ENCODE data around the gene DUSP21. TPM values are rescaled to one million over a fixed set of nuclear protein-coding genes. Genes with fewer than 3 reads are reported as not detected.
"Not testable (repeated sequence)": the region's sequence is repeated elsewhere in the genome, so short reads cannot be mapped to it uniquely, and the experiment has no call there.

Gene DUSP21
- total and polyA plus RNA-seq, 2 donors (not counting 1 experiment from before 2014, with no cell fraction given), result not detected

GRCh38 chrX:44889824-44890223 lies 46.0 kb downstream of the DUSP21 start:
- no CpG with 5 or more reads among the region's 1 CpG for WGBS (ENCODE audit: insufficient coverage)
- CTCF ChIA-PET, result no interaction called here

GRCh38 chrX:44890247-44890646 lies 46.4 kb downstream of the DUSP21 start:
- no peak overlapping the region for H3K9ac ChIP-seq (ENCODE audit: low read length)
- peaks cover 65% of the 10 kb centered on the region for H4K20me1 ChIP-seq (ENCODE audit: control insufficient read depth, insufficient read depth, low read length, poor library complexity, severe bottlenecking)
- no peaks in the 10 kb centered on the region for H3K27me3 ChIP-seq (replicated peaks in 1 of 4; ENCODE audit: control extremely low read depth in 1 of 4, control insufficient read depth in 3 of 4, insufficient read depth in 4 of 4, low read length in 3 of 4)
- H3K27me3 Mint-ChIP-seq, result no peaks in the 10 kb centered on the region
- peaks cover 0 to 10% (median 0%) of the 10 kb centered on the region in 3 donors for H3K9me3 ChIP-seq (ENCODE audit: control extremely low read depth in 1 of 3, control insufficient read depth in 2 of 3, insufficient read depth in 1 of 3, low read length in 2 of 3)
- no peak for ATAC-seq (ENCODE audit: low read depth)
- peaks cover 48% of the 10 kb centered on the region for H3K4me1 Mint-ChIP-seq
- intact Hi-C loops (cut with micrococcal nuclease), result no loop called here
- ChIA-PET POLR2A (no interaction called here), CTCF (no interaction called here)
- H3K27ac Mint-ChIP-seq, result no peak overlapping the region
- H3K36me3 ChIP-seq (replicated peaks in 1 of 2; ENCODE audit: control extremely low read depth in 1 of 2, control insufficient read depth in 1 of 2, extremely low read depth in 1 of 2, insufficient read depth in 2 of 2, low read length in 1 of 2), result no peaks in the 10 kb centered on the region
- H3K79me2 ChIP-seq (ENCODE audit: control insufficient read depth, insufficient read depth, low read length), result peaks cover 98% of the 10 kb centered on the region
- peak overlapping the region; percentile 30 for H3K4me2 ChIP-seq (replicated peaks; ENCODE audit: low read depth, low read length, poor library complexity, severe bottlenecking)
- H3K27ac ChIP-seq (ENCODE audit: low read length in 2 of 2), result no peak overlapping the region
- no peak overlapping the region for H3K4me3 ChIP-seq (ENCODE audit: control extremely low read depth in 1 of 5, extremely low read depth in 1 of 5, insufficient read depth in 1 of 5, low read depth in 2 of 5, low read length in 4 of 5)
- WGBS (ENCODE audit: insufficient coverage), result no CpG with 5 or more reads among the region's 3 CpGs
- H3K9me3 Mint-ChIP-seq (ENCODE audit: insufficient read depth), result peaks cover 3% of the 10 kb centered on the region
- DNase-seq, result no peak
- TF ChIP-seq EZH2 (IDR thresholded peaks at IDR 0.05; ENCODE audit: borderline replicate concordance, insufficient read depth, low read depth, low read length, poor library complexity, severe bottlenecking) (no peak), CTCF (IDR thresholded peaks at IDR 0.05) (no peak)
- peak overlapping the region; percentile 53 for H3K4me3 Mint-ChIP-seq
- H2AFZ ChIP-seq (ENCODE audit: insufficient read depth, low read depth, low read length, poor library complexity, severe bottlenecking), result no peak overlapping the region
- H3K4me1 ChIP-seq (ENCODE audit: control insufficient read depth in 2 of 2, insufficient read depth in 2 of 2, low read length in 2 of 2), result peaks cover 0 to 16% of the 10 kb centered on the region in 2 donors

More at GRCh38 chrX:44889824-44890223, 46.0 kb downstream of the DUSP21 start:
- Histone ChIP-seq H3K4me3 (ENCODE audit: control extremely low read depth in 1 of 5, extremely low read depth in 1 of 5, insufficient read depth in 1 of 5, low read depth in 2 of 5, low read length in 4 of 5) (no peak overlapping the region), H4K20me1 (ENCODE audit: control insufficient read depth, insufficient read depth, low read length, poor library complexity, severe bottlenecking) (peaks cover 68% of the 10 kb centered on the region), H3K4me2 (replicated peaks; ENCODE audit: low read depth, low read length, poor library complexity, severe bottlenecking) (peak overlapping the region; percentile 30), H3K27ac (ENCODE audit: low read length in 2 of 2) (no peak overlapping the region), H3K9ac (ENCODE audit: low read length) (no peak overlapping the region), H3K36me3 (replicated peaks in 1 of 2; ENCODE audit: control extremely low read depth in 1 of 2, control insufficient read depth in 1 of 2, extremely low read depth in 1 of 2, insufficient read depth in 2 of 2, low read length in 1 of 2) (no peaks in the 10 kb centered on the region), H2AFZ (ENCODE audit: insufficient read depth, low read depth, low read length, poor library complexity, severe bottlenecking) (no peak overlapping the region), H3K79me2 (ENCODE audit: control insufficient read depth, insufficient read depth, low read length) (peaks cover 99% of the 10 kb centered on the region), H3K9me3 (ENCODE audit: control extremely low read depth in 1 of 3, control insufficient read depth in 2 of 3, insufficient read depth in 1 of 3, low read length in 2 of 3) (peaks cover 0 to 7% (median 0%) of the 10 kb centered on the region in 3 donors), H3K4me1 (ENCODE audit: control insufficient read depth in 2 of 2, insufficient read depth in 2 of 2, low read length in 2 of 2) (peaks cover 0 to 20% of the 10 kb centered on the region in 2 donors), H3K27me3 (replicated peaks in 1 of 4; ENCODE audit: control extremely low read depth in 1 of 4, control insufficient read depth in 3 of 4, insufficient read depth in 4 of 4, low read length in 3 of 4) (no peaks in the 10 kb centered on the region)
- POLR2A ChIA-PET, result no interaction called here
- DNase-seq (no peak), ATAC-seq (ENCODE audit: low read depth) (no peak)
- Mint-ChIP-seq H3K9me3 (ENCODE audit: insufficient read depth) (peaks cover 3% of the 10 kb centered on the region), H3K4me1 (peaks cover 51% of the 10 kb centered on the region), H3K27ac (no peak overlapping the region), H3K27me3 (no peaks in the 10 kb centered on the region), H3K4me3 (peak overlapping the region; percentile 53)
- intact Hi-C loops (cut with micrococcal nuclease), result no loop called here
- TF ChIP-seq CTCF (IDR thresholded peaks at IDR 0.05) (no peak), EZH2 (IDR thresholded peaks at IDR 0.05; ENCODE audit: borderline replicate concordance, insufficient read depth, low read depth, low read length, poor library complexity, severe bottlenecking) (no peak)

GRCh38 chrX:44890687-44891086 lies 46.9 kb downstream of the DUSP21 start:
- peaks cover 98% of the 10 kb centered on the region for H3K79me2 ChIP-seq (ENCODE audit: control insufficient read depth, insufficient read depth, low read length)
- H3K4me2 ChIP-seq (replicated peaks; ENCODE audit: low read depth, low read length, poor library complexity, severe bottlenecking); H3K9ac ChIP-seq (ENCODE audit: low read length); H2AFZ ChIP-seq (ENCODE audit: insufficient read depth, low read depth, low read length, poor library complexity, severe bottlenecking); H3K27me3 Mint-ChIP-seq; H3K27me3 ChIP-seq (replicated peaks in 1 of 4; ENCODE audit: control extremely low read depth in 1 of 4, control insufficient read depth in 3 of 4, insufficient read depth in 4 of 4, low read length in 3 of 4); H3K9me3 Mint-ChIP-seq (ENCODE audit: insufficient read depth); H3K27ac ChIP-seq (ENCODE audit: low read length in 2 of 2); POLR2A ChIA-PET; H3K27ac Mint-ChIP-seq; H3K36me3 ChIP-seq (replicated peaks in 1 of 2; ENCODE audit: control extremely low read depth in 1 of 2, control insufficient read depth in 1 of 2, extremely low read depth in 1 of 2, insufficient read depth in 2 of 2, low read length in 1 of 2); H3K4me3 ChIP-seq (ENCODE audit: control extremely low read depth in 1 of 5, extremely low read depth in 1 of 5, insufficient read depth in 1 of 5, low read depth in 2 of 5, low read length in 4 of 5); H3K4me3 Mint-ChIP-seq; intact Hi-C loops (cut with micrococcal nuclease); DNase-seq; CTCF ChIA-PET; ATAC-seq (ENCODE audit: low read depth): not testable (repeated sequence)
- H3K9me3 ChIP-seq (ENCODE audit: control extremely low read depth in 1 of 3, control insufficient read depth in 2 of 3, insufficient read depth in 1 of 3, low read length in 2 of 3), result peaks cover 0 to 10% (median 0%) of the 10 kb centered on the region in 3 donors
- WGBS (ENCODE audit: insufficient coverage), result no CpG with 5 or more reads among the region's 10 CpGs
- H4K20me1 ChIP-seq (ENCODE audit: control insufficient read depth, insufficient read depth, low read length, poor library complexity, severe bottlenecking), result peaks cover 62% of the 10 kb centered on the region
- peaks cover 0 to 16% of the 10 kb centered on the region in 2 donors for H3K4me1 ChIP-seq (ENCODE audit: control insufficient read depth in 2 of 2, insufficient read depth in 2 of 2, low read length in 2 of 2)
- peaks cover 47% of the 10 kb centered on the region for H3K4me1 Mint-ChIP-seq
